ENCODE measurements around the gene MAP3K13.
"Not testable (repeated sequence)": the region's sequence is repeated elsewhere in the genome, so short reads cannot be mapped to it uniquely, and the experiment has no call there.

MAP3K13 gene

GRCh38 chr3:185399737-185400667, 37.1 kb downstream of the MAP3K13 start:
- no peak for DNase-seq (ENCODE audit: low spot score)

- DNase-seq (ENCODE audit: low spot score): no peak
Observed at GRCh38 chr3:185400866-185401265, 37.9 kb downstream of the MAP3K13 start.

GRCh38 chr3:185401319-185401955, 38.5 kb downstream of the MAP3K13 start:
- DNase-seq (ENCODE audit: low spot score): no peak

- no peak for DNase-seq (ENCODE audit: low spot score)
Observed at GRCh38 chr3:185402561-185402960, 39.6 kb downstream of the MAP3K13 start.

DNA sequence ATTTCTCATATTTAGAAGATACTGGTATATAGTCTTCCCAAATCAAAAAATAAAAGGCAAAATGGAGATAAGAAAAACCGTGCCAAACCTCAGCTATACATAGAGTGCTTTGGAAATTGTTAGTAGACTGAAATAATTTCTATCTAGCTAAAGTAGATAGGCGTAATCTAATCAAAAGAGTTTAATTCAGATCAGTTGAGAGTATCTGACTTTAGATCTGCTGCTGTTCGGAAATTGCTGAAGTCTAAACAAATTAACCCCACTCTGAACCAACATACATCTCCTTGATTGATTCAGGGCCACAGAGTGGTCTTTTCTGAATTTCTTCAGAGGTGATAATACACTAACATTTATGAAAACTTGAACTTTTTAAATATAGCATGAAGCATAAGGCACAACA, 40.1 kb downstream of the MAP3K13 start:
- no peak for DNase-seq (ENCODE audit: low spot score)

DNA sequence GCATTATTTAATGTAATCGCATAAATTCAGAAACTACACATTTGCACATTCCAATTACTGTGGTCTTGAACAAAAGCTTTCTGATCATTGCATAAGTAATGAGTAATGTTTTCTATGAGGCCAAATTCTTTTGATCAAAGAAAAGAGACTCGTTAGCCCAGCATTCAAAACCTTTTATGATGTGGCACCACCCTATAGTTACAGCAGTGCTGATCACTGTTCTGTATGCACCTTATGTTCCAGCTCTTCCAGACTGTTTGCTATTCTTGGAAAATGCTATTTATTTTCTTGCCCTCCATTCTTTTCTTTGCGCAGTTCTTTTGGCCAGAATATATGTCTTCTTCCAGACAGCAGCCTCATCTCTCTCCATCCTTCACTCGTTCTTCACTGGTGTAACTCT, 42.3 kb downstream of the MAP3K13 start:
- no peak for DNase-seq (ENCODE audit: low spot score)

GRCh38 chr3:185405664-185406063, 42.7 kb downstream of the MAP3K13 start:
- no peak for DNase-seq (ENCODE audit: low spot score)

- DNase-seq (ENCODE audit: low spot score): no peak
Observed at GRCh38 chr3:185406121-185406620, 43.2 kb downstream of the MAP3K13 start.

DNA sequence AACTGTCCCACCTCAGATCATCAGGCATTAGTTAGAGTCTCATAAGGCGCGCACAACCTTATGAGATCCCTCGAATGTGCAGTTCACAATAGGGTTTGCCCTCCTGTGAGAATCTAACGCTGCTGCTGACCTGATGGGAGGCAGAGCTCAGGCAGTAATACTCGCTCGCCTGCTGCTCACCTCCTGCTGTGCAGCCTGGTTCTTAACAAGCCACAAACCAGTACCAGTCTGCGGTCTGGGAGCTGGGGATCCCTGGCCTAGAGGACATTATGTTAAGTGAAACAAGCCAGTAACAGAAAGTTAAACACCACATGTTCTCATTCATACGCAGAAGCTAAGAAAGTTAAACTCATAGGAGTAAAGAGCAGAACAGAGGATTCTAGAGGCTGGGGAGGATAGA, 47.0 kb downstream of the MAP3K13 start:
- DNase-seq (ENCODE audit: low spot score): no peak

GRCh38 chr3:185411133-185411532, 48.2 kb downstream of the MAP3K13 start:
- DNase-seq (ENCODE audit: low spot score): no peak

DNA sequence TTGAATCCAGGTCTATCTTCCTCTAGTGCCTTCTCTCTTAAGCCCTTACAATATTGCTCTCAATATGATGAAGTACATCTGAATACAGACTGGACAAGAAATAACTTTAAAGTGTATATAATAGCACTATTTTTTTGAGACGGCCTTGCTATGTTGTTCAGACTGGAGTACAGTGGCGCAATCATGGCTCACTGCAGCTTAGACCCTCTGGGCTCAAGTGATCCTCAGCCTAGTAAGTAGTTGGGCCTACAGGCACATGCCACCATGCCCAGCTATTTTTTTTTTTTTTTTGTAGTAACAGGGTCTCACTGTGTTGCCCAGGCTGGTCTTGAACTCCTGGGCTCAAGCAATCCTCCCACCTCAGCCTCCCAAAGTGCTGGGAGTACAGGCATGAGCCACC, 53.6 kb downstream of the MAP3K13 start:
- DNase-seq (ENCODE audit: low spot score): no peak

GRCh38 chr3:185418561-185418977, 55.6 kb downstream of the MAP3K13 start:
- DNase-seq (ENCODE audit: low spot score): not testable (repeated sequence)

DNA sequence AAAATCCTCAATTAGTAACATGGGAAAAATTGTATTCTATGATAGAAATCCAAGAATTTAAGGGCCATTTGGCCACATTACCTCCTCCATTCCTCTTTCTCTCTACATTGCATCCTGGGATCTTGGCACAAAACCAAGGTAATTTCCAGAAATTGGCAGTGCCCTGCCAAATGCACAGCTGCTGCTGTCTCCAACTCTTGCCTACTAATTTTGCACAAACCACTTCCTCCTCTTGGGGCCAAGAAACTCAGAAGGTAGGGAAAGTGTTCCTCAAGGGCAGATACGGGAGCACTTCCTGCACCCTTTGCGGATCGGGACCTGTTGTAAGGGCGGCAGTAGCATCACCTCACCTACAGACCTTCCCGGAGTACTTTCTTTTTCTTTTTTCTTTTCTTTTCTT, 57.8 kb downstream of the MAP3K13 start:
- peak; percentile 40 for DNase-seq (ENCODE audit: low spot score)

- no peak for DNase-seq (ENCODE audit: low spot score)
Observed at GRCh38 chr3:185421577-185422232, 58.8 kb downstream of the MAP3K13 start.

- DNase-seq (ENCODE audit: low spot score): no peak
Observed at GRCh38 chr3:185422677-185423076, 59.7 kb downstream of the MAP3K13 start.

GRCh38 chr3:185423178-185423577, 60.2 kb downstream of the MAP3K13 start:
- DNase-seq (ENCODE audit: low spot score): peak; percentile 38

DNA sequence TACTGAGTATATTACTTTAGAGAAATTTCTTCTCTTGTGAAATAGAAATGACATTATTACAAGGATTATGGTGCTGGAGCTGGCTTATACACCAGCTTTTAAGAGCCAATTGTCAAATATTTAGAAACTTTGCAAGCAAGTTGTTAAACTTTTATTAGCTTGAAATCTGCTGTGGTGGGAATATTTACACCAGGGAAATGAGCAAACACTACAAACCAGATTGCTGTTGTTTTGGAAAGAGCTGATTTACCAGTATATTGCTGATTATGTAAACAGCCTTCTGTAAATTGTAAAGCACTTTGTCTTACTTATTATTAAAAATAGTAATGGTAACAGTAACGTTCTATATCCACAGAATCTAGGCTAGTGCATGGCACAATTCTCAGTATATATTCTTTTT, 61.5 kb downstream of the MAP3K13 start:
- peak; percentile 7 for DNase-seq (ENCODE audit: low spot score)

GRCh38 chr3:185430375-185430774, 67.4 kb downstream of the MAP3K13 start:
- DNase-seq (ENCODE audit: low spot score): no peak

DNA sequence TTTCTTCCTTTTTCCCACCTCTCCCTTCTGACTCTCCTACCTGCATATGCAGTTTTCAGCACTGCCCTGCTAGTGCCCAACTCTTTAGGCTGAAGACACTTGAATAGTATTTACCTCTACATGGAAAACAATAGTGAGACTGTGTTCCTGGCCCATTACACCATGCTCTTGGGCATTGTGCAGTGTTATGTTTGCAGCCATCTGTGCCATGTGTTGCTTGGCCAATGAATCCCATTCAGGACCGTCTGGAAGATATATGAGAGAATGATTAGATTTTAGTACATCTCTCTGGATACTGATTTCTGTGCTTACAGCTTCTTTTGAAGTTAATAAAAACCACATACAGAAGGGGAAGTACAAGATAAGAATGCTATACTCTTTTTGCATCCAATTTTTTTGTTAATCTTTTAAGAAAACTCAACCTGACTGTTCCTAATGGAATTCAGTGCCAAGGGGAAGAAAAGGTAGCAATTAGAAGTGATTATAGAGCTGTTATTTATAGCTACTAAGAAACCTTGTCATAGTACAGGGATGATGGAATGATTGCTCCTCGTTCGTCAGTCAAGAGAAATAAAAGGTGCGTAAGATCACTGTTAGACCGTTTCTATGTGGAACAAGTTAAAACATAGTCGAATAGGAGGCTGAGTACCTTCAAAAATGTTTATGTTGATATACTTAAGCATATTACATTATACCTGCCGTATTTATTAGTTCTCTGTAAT, 77.0 kb downstream of the MAP3K13 start:
- no peak for DNase-seq (ENCODE audit: low spot score)

GRCh38 chr3:185442031-185442430, 79.1 kb downstream of the MAP3K13 start:
- DNase-seq (ENCODE audit: low spot score): no peak

GRCh38 chr3:185444329-185444728, 81.4 kb downstream of the MAP3K13 start:
- no peak for DNase-seq (ENCODE audit: low spot score)

DNA sequence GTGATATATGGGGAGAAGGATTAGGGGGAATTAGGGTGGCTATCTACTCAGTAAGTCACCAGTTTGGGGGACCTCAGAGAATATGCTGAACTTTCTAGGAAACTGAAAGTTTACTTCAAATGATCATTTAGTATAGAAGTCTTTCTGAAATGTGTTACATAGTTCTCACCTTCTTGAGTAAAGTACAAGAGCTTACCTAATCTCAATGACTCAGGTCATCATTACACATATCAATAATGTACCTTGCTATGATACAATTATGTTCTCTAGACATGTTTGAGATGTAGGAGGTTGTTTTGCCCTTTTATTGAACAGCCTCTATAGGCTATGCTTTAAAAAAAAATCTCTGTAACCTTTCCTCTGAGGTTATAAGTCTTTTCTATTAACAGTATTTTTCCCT, 85.2 kb downstream of the MAP3K13 start:
- no peak for DNase-seq (ENCODE audit: low spot score)
